Mucosa of gallbladder (tissue), 1 donor: ENCODE measurements around the gene C1orf105. TPM values are rescaled to one million over a fixed set of nuclear protein-coding genes. Genes with fewer than 3 reads are reported as not detected.

Experiments used
- DNase-seq: peaks from one replicate; pipeline ENCODE4 v3.0.0-alpha.2; 2020; ENCODE audit warnings: low spot score
- total RNA-seq: library from RNA; stranded (reverse); gene quantifications from one replicate; pipeline ENCODE4 v1.2.1, GENCODE V29; 2021
- donor health status: DM: no; HTN: no; CAD: no.

Gene C1orf105
- total RNA-seq, 1 donor from 2014 or later, result not detected

- DNase-seq, result no peak
These were observed 23.3 kb upstream of the C1orf105 start for GRCh38 chr1:172397221-172397620.

- DNase-seq, result no peak
These were observed 22.9 kb upstream of the C1orf105 start for GRCh38 chr1:172397633-172398032.

- no peak for DNase-seq
These were observed 22.3 kb upstream of the C1orf105 start for GRCh38 chr1:172398193-172398592.

GRCh38 chr1:172398970-172399755 is 21.3 kb upstream of the C1orf105 start:
- DNase-seq, result peak; percentile 58

- no peak for DNase-seq
These were observed 20.4 kb upstream of the C1orf105 start for GRCh38 chr1:172399756-172400721.

- no peak for DNase-seq
These were observed 19.8 kb upstream of the C1orf105 start for GRCh38 chr1:172400722-172401105.

- no peak for DNase-seq
These were observed 19.0 kb upstream of the C1orf105 start for GRCh38 chr1:172401477-172401876.

- no peak for DNase-seq
These were observed 18.6 kb upstream of the C1orf105 start for GRCh38 chr1:172401892-172402291.

GRCh38 chr1:172402878-172403569 is 17.5 kb upstream of the C1orf105 start:
- DNase-seq, result no peak

GRCh38 chr1:172404121-172404520 is 16.4 kb upstream of the C1orf105 start:
- no peak for DNase-seq

GRCh38 chr1:172405912-172406311 is 14.6 kb upstream of the C1orf105 start:
- DNase-seq, result no peak

GRCh38 chr1:172406968-172407367 is 13.5 kb upstream of the C1orf105 start:
- no peak for DNase-seq

- no peak for DNase-seq
These were observed 11.5 kb upstream of the C1orf105 start for GRCh38 chr1:172408958-172409357.

- no peak for DNase-seq
These were observed 10.5 kb upstream of the C1orf105 start for GRCh38 chr1:172410027-172410426.

- DNase-seq, result no peak
These were observed 8.6 kb upstream of the C1orf105 start for GRCh38 chr1:172411791-172412338.

- no peak for DNase-seq
These were observed 6.2 kb upstream of the C1orf105 start for GRCh38 chr1:172414331-172414730.

GRCh38 chr1:172416496-172417035 is 3.9 kb upstream of the C1orf105 start:
- no peak for DNase-seq

- DNase-seq, result no peak
These were observed 2.9 kb upstream of the C1orf105 start for GRCh38 chr1:172417557-172417956.

- DNase-seq, result no peak
These were observed 1.6 kb downstream of the C1orf105 start for GRCh38 chr1:172421974-172422604.

GRCh38 chr1:172423336-172423735 is 2.9 kb downstream of the C1orf105 start:
- no peak for DNase-seq

GRCh38 chr1:172425339-172425738 is 4.9 kb downstream of the C1orf105 start:
- no peak for DNase-seq
